Right cardiac atrium (tissue), 5 donors: ENCODE data around the gene MACROD2. TPM values are rescaled to one million over a fixed set of nuclear protein-coding genes. Genes with fewer than 3 reads are reported as not detected.
"Not testable (repeated sequence)": the region's sequence is repeated elsewhere in the genome, so short reads cannot be mapped to it uniquely, and the experiment has no call there.

ENCODE experiments used
- ATAC-seq, 2 donors: fragments of 200-7000 bp; cut with Tn5 transposase; one replicate each; pipeline versions ENCODE4 v1.8.0 to v1.9.1; 2020; ENCODE audit warnings: moderate library complexity in 2 of 2, mild to moderate bottlenecking in 1 of 2
- DNase-seq, 3 donors: peaks; one replicate each; pipeline ENCODE4 v3.0.0-alpha.2; 2020
- H3K27ac ChIP-seq: one replicate; pipeline ENCODE4 v1.5.1; 2013; ENCODE audit warnings: mild to moderate bottlenecking, low read length, control low read depth, moderate library complexity
- H3K27me3 ChIP-seq: one replicate; pipeline ENCODE4 v1.6.1; 2013; ENCODE audit not compliant: control insufficient read depth, insufficient read depth
- H3K4me1 ChIP-seq: one replicate; pipeline ENCODE4 v1.6.1; 2013; ENCODE audit warnings: low read length; ENCODE audit not compliant: control insufficient read depth, insufficient read depth
- H3K4me3 ChIP-seq: one replicate; pipeline ENCODE4 v1.5.1; 2013; ENCODE audit warnings: low read length, control low read depth
- H3K9me3 ChIP-seq: one replicate; pipeline ENCODE4 v1.6.1; 2013; ENCODE audit warnings: low read length; ENCODE audit not compliant: control insufficient read depth
- WGBS: extraction: QIAGEN DNeasy Blood & Tissue Kit; methylation state at CpG from one replicate; pipeline ENCODE4 v1.1.7; 2013; 5-methylcytosine and 5-hydroxymethylcytosine counted together
- intact Hi-C, 4 donors: fragments of 100-400 bp; cut with DNase I; formaldehyde crosslinking; loops; one replicate each; pipeline versions ENCODE4 v1.11.0 to v1.14.0; 2022 to 2023
- polyA plus RNA-seq: library from polyadenylated mRNA; stranded (reverse); fragments of 200-250 nt; gene quantifications from one replicate; pipeline ENCODE4 v1.2.3, GENCODE V29; 2013
- total RNA-seq, 4 donors: library from RNA; stranded (reverse); fragmentation: NEBNext Ultra II Directional; extraction: Animal tissue kit (Norgen Biotek cat#: 25700); gene quantifications; one replicate each; pipeline ENCODE4 v1.2.1, GENCODE V29; 2021
- donor health status: healthy with polysubstance abuse.
- donor health status: DM: no; HTN: yes; CAD: no.
- donor health status: DM: no; HTN: no; CAD: no.
- donor health status: DM: no; HTN: yes; CAD: no; lungs with severe emphysema.
- donor health status: DM: yes; HTN: yes; CAD: no.

The MACROD2 gene
- total and polyA plus RNA-seq, 5 donors, result 0.61 to 4.4 (median 2.4) TPM

DNA sequence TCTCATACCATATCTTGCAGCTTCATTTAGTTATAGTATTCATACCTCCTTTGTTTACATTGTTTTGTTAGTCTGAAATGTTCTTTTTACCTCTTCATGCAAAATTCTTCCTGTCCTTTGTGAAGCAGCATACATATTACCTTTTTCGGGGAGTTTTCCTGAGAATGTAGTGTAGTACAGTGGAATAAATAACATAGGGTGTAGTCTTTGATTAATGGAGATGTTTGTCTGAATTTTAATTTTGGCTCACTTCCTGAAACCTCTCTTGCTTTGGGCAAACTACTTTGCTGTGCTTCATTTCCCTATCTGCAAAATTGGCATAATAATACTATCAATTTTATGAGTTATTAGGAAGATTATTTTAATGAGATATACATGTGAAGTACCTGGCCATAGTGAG, 5.6 kb downstream of the MACROD2 start:
- H3K27me3 ChIP-seq, result no peaks in the 10 kb centered on the region
- WGBS, result 96% methylated on average over 1 of the region's 1 CpG
- no peaks in the 10 kb centered on the region for H3K9me3 ChIP-seq
- no peaks in the 10 kb centered on the region for H3K4me1 ChIP-seq
- no peak for DNase-seq
- H3K4me3 ChIP-seq, result no peak overlapping the region
- ATAC-seq, result no peak
- no peak overlapping the region for H3K27ac ChIP-seq
- intact Hi-C loops, result no loop called here

DNA sequence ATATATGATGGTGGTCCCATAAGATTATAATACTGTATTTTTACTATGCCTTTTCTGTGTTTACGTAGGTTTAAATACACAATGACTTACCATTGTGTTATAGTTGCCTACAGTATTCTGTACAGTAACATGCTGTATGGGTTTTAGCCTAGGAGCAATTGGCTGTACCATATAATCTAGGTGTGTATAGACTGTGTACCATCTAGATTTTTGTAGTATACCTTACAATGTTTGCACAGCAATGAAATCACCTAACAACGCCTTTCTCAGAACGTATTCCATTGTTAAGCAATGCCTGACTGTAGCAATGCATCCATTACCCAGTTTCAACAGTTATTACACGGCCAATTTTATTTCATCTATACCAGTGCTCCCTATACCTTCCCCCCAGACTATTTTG, 10.7 kb downstream of the MACROD2 start:
- Histone ChIP-seq H3K4me3 (no peak overlapping the region), H3K27ac (no peak overlapping the region), H3K27me3 (no peaks in the 10 kb centered on the region), H3K4me1 (no peaks in the 10 kb centered on the region), H3K9me3 (no peaks in the 10 kb centered on the region)
- ATAC-seq, result no peak
- intact Hi-C loops, result no loop called here
- WGBS, result 92% methylated on average over 4 of the region's 4 CpGs
- no peak for DNase-seq

GRCh38 chr20:14009208-14009607, 13.9 kb downstream of the MACROD2 start:
- ATAC-seq, result no peak
- no peak for DNase-seq
- Histone ChIP-seq H3K9me3 (no peaks in the 10 kb centered on the region), H3K4me3 (no peak overlapping the region), H3K27ac (no peak overlapping the region), H3K4me1 (no peaks in the 10 kb centered on the region), H3K27me3 (no peaks in the 10 kb centered on the region)
- intact Hi-C loops, result no loop called here
- 80% methylated on average over 2 of the region's 2 CpGs for WGBS

DNA sequence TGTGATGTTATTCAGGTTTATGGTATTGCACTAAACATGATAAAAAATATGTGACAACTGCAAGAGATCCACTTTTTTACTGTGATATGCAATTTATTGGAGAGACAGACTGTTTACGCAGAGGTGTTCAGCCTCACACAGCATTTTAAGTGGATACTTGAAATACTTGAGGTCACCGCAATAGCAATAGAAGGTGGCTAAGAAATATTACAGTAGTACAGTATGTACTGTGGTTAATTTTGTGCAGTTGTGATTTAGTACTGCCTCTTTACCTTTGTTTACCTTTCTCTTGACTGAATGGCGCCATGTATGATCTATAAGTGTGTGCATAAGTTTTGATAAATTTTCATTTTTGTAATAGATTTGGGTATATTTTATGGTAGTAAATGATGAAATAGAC, 17.4 kb downstream of the MACROD2 start:
- Histone ChIP-seq H3K27ac (no peak overlapping the region), H3K4me1 (no peaks in the 10 kb centered on the region), H3K9me3 (no peaks in the 10 kb centered on the region), H3K27me3 (no peaks in the 10 kb centered on the region), H3K4me3 (no peak overlapping the region)
- intact Hi-C loops, result no loop called here
- ATAC-seq (no peak), DNase-seq (no peak)
- WGBS, result 87% methylated on average over 3 of the region's 3 CpGs

- WGBS, result 81% methylated on average over 1 of the region's 1 CpG
- no peaks in the 10 kb centered on the region for H3K9me3 ChIP-seq
- ATAC-seq (no peak), DNase-seq (no peak)
- no peak overlapping the region for H3K27ac ChIP-seq
- no peaks in the 10 kb centered on the region for H3K27me3 ChIP-seq
- H3K4me1 ChIP-seq, result no peaks in the 10 kb centered on the region
- intact Hi-C loops, result no loop called here
- no peak overlapping the region for H3K4me3 ChIP-seq
Measured at GRCh38 chr20:14030991-14031390, 35.7 kb downstream of the MACROD2 start.

GRCh38 chr20:14033310-14033709, 38.0 kb downstream of the MACROD2 start:
- 61% methylated on average over 1 of the region's 1 CpG for WGBS
- Histone ChIP-seq H3K27ac (no peak overlapping the region), H3K9me3 (no peaks in the 10 kb centered on the region), H3K4me3 (no peak overlapping the region), H3K4me1 (no peaks in the 10 kb centered on the region), H3K27me3 (no peaks in the 10 kb centered on the region)
- intact Hi-C loops, result no loop called here
- DNase-seq, result no peak
- no peak for ATAC-seq

DNA sequence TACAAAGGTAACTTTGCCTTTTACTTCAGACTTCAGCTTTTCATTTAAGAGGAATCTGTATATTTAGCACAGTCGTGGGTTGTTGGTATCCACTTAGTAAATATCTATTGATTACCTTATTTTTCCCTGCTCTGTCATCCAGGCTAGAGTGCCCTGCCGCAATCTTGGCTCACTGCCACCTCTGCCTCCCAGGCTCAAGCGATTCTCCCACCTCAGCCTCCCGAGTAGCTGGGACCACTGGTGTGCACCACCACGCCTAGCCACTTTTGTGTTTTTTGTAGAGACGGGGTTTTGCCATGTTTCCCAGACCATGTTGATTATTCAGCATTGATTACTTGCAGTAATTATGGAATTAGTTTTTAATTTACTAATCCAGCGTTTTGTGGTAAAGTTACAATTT, 41.3 kb downstream of the MACROD2 start:
- no peak for DNase-seq
- no peaks in the 10 kb centered on the region for H3K4me1 ChIP-seq
- ATAC-seq, result no peak
- no peaks in the 10 kb centered on the region for H3K9me3 ChIP-seq
- intact Hi-C loops, result no loop called here
- H3K27ac ChIP-seq, result no peak overlapping the region
- WGBS, result 93% methylated on average over 7 of the region's 7 CpGs
- H3K4me3 ChIP-seq, result no peak overlapping the region
- H3K27me3 ChIP-seq, result no peaks in the 10 kb centered on the region

GRCh38 chr20:14044712-14045276, 49.5 kb downstream of the MACROD2 start:
- ATAC-seq, H3K4me3 ChIP-seq, DNase-seq, intact Hi-C loops, H3K27me3 ChIP-seq, H3K9me3 ChIP-seq, H3K27ac ChIP-seq, H3K4me1 ChIP-seq: not testable (repeated sequence)
- WGBS, result 97% methylated on average over 28 of the region's 28 CpGs

GRCh38 chr20:14046534-14046933, 51.2 kb downstream of the MACROD2 start:
- Histone ChIP-seq H3K4me1 (no peaks in the 10 kb centered on the region), H3K9me3 (no peaks in the 10 kb centered on the region), H3K27ac (no peak overlapping the region), H3K4me3 (no peak overlapping the region), H3K27me3 (no peaks in the 10 kb centered on the region)
- 92% methylated on average over 2 of the region's 2 CpGs for WGBS
- ATAC-seq (no peak), DNase-seq (no peak)
- intact Hi-C loops, result no loop called here

GRCh38 chr20:14049111-14049510, 53.8 kb downstream of the MACROD2 start:
- intact Hi-C loops, result no loop called here
- H3K4me1 ChIP-seq, result no peaks in the 10 kb centered on the region
- H3K27ac ChIP-seq, result no peak overlapping the region
- H3K9me3 ChIP-seq, result no peaks in the 10 kb centered on the region
- DNase-seq (no peak), ATAC-seq (no peak)
- no peak overlapping the region for H3K4me3 ChIP-seq
- H3K27me3 ChIP-seq, result no peaks in the 10 kb centered on the region
- 96% methylated on average over 4 of the region's 4 CpGs for WGBS

DNA sequence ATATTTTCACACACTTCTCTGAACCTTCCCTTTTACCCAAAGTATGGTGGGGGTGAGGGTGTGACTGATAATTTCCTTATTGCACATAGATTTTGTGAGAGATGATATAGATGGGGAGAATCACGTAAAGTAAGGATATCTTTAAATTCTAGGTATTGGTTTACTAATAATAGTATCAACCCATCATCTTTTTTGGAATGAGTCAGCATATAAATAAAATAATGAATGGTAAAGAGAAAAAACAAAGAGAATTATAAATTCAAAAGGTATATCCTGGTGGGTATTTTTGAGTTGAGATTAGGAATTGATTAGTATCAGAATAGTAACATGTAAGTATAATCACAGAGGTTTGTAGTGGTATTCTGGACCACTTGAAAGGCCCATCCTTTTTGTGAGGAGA, 56.1 kb downstream of the MACROD2 start:
- WGBS, result 81% methylated on average over 1 of the region's 1 CpG
- intact Hi-C loops, result loop anchor here in 2 of 4 donors (5.0 kb wide), 1 partner anchor 229 kb away; no protein-coding TSS in a partner anchor
- no peak for ATAC-seq

More for the DNA sequence above, 56.1 kb downstream of the MACROD2 start:
- H3K27me3 ChIP-seq, result no peaks in the 10 kb centered on the region
- H3K4me1 ChIP-seq, result no peaks in the 10 kb centered on the region
- DNase-seq, result no peak
- no peak overlapping the region for H3K4me3 ChIP-seq
- H3K9me3 ChIP-seq, result no peaks in the 10 kb centered on the region
- no peak overlapping the region for H3K27ac ChIP-seq
